Brain pericyte (primary cell): ENCODE data around the gene SLC25A25.

Source experiments
- DNase-seq: peaks from one replicate; pipeline ENCODE4 v3.0.0-alpha.2; 2012; ENCODE audit warnings: low read depth, low spot score

SLC25A25 gene

DNA sequence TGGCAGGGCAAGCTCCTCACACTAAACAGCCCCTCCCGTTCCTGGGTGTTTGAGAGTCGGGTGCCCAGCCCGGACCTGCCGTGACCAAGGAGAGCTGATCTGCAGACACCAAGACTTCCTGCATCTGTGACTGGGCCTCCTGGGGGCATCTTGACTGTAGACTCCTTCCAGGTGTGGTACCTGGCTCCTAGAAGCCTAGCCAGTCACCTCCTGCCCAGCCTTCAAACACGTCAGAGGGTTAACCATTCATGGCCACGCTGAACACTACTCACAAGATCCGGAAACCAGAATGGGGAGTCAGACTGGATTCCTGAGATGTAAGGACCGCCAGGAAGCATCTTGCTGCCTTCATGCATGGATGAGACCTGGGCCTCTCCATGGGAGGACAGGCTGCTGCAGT lies 77.5 kb downstream of the SLC25A25 start:
- no peak for DNase-seq

GRCh38 chr9:128145951-128146351 lies 77.9 kb downstream of the SLC25A25 start:
- DNase-seq = no peak

DNA sequence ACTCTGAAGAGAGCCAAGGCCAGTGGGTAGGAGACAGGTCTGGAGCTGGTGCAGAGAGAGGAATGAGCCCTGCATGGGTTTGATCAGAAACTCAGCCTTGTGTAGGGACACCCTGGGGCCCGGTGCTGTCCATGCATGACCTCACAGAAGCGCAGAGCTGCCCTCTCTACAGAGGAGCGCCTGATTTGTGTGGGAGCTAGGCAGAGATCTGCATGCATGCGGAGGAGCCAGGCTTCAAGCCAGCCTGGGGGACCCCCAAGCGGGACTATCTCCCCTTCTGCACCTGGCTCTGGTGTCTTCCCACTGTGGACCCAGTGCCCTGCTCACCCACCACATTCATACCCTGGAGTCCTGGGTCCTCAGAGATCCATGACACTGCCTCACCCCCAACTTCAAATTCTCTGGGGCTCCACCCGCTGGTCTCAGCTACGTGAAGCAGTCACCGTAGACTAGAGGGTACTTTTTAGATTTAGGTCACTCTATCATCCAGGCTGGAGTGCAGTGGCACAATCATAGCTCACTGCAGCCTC lies 78.6 kb downstream of the SLC25A25 start:
- no peak for DNase-seq

DNA sequence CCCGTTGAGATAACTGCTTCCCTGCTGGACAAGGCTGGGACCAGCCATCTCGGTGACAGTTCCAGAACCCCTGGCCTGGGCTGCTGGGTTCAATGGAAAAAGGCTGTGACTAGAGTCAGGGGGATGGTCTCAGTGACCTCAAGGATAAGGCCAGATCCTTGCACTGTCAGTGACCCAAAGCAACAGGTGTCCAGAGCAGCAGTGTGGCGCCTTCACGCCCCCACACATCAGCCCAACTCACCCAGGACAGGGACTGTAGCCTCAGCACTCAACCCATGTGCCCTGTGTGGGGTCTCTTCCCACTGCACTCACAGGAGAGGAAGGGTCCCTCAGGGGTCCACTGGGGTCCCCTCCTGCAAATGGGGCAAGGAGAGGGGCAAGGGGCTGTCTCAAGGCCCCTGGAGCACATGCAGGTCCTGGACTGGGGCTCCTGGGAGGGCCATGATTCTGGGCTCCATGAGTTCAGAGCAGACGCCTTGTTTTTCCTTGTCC lies 80.5 kb downstream of the SLC25A25 start:
- DNase-seq = no peak

DNA sequence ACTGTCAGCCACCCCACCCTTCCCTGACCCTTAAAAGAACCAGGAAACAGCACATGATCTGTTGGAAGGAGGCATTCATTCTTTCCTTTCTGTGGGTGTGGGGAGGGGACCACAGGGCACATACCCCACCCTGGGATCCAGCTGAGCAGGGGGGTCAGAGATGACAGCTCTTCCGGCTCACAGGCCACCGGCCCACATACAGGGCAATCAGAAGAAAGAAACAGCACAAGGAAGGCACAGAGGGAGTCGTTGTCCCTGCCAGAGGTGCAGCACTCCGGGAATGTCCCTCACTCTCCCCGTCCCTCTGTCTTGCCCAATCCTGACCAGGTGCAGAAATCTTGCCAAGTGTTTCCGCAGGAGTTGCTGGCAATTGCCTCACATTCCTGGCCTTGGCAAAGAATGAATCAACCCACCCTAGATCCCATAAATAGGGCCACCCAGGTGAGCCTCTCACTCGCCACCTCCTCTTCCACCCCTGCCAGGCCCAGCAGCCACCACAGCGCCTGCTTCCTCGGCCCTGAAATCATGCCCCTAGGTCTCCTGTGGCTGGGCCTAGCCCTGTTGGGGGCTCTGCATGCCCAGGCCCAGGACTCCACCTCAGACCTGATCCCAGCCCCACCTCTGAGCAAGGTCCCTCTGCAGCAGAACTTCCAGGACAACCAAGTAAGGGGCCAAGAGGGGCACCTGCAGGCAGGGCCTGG lies 81.1 kb downstream of the SLC25A25 start, which contains the start of gene LCN2:
TSS of gene LCN2 (plus strand) at position 453 of the 701 bp plus-strand sequence. CDS start at position 526, 73 bp downstream.
- DNase-seq = no peak

- no peak for DNase-seq
These were observed 82.0 kb downstream of the SLC25A25 start for GRCh38 chr9:128149951-128150593.

DNA sequence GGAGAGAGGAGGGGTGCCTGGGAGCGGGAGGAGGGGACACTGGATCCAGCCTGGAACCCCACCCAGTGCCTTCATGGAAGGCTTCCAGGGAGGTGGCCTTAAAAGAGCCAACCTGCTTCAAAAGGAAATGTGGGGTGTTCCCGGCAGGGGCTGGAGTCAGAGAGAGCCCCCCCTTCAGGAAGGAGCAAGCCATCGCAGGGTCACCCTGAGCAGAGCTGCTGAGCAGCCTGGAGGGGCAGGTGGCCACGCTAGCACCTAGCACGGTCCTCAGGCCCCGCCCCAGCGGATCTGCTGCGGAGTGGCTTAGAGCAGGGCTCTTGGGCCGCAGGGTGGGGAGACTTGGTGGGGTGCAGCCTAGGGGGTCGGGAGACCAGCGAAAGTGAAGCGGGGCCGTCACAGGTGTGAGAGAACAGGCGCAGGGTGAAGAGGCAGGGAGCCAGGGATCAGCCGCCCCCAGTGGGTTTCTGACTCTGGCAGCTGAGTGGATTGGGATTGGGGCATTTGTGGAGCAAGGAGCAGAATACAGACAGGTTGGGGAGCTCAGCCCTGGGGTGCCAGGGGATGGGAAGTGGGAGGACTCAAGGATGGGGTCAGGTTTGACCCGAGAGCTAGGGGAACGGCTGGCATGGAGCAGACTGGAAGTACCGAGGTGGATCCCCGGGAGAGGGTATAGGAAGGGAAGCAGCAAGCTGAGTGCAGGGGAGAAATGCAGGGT lies 82.7 kb downstream of the SLC25A25 start:
- no peak for DNase-seq

- DNase-seq = no peak
These were observed 83.5 kb downstream of the SLC25A25 start for GRCh38 chr9:128151309-128152132.

GRCh38 chr9:128152133-128153059 lies 84.4 kb downstream of the SLC25A25 start:
- no peak for DNase-seq

- DNase-seq = no peak
These were observed 85.3 kb downstream of the SLC25A25 start for GRCh38 chr9:128153060-128153946.

GRCh38 chr9:128153947-128154695 lies 86.1 kb downstream of the SLC25A25 start:
- no peak for DNase-seq

GRCh38 chr9:128155736-128156500 lies 87.9 kb downstream of the SLC25A25 start:
- no peak for DNase-seq
